ENCODE measurements around the gene DLEC1. TPM values are rescaled to one million over a fixed set of nuclear protein-coding genes. Genes with fewer than 3 reads are reported as not detected.
"Not testable (repeated sequence)": the region's sequence is repeated elsewhere in the genome, so short reads cannot be mapped to it uniquely, and the experiment has no call there.

The DLEC1 gene
- total and polyA plus RNA-seq, 2 donors (not counting 1 experiment from before 2014, with no cell fraction given) = under 0.01 to 0.02 TPM

DNA sequence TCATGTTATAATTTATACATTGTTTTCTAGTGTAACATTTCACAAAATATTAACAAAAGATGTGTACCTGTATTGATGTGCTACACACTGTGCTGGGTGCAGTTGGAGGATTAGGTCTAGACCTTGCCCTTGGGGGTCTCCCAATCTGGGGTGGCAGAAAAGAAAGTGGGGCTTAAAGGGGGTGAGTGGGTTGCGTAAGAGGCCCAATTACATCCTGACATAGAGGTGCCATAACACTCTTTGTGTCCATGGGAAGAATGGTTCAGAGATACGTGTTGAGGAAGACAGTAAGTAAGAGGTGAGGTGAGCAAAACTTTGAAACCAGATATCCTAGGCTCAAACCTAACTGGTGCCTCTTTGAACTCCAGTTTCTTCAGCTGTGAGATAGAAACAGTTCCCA lies 31.0 kb downstream of the DLEC1 start:
- H3K27me3 ChIP-seq (ENCODE audit: control insufficient read depth, insufficient read depth, low read length) = no peaks in the 10 kb centered on the region
- H3K9ac ChIP-seq (ENCODE audit: insufficient read depth, low read length) = no peak overlapping the region
- TF ChIP-seq, protein P1, sequence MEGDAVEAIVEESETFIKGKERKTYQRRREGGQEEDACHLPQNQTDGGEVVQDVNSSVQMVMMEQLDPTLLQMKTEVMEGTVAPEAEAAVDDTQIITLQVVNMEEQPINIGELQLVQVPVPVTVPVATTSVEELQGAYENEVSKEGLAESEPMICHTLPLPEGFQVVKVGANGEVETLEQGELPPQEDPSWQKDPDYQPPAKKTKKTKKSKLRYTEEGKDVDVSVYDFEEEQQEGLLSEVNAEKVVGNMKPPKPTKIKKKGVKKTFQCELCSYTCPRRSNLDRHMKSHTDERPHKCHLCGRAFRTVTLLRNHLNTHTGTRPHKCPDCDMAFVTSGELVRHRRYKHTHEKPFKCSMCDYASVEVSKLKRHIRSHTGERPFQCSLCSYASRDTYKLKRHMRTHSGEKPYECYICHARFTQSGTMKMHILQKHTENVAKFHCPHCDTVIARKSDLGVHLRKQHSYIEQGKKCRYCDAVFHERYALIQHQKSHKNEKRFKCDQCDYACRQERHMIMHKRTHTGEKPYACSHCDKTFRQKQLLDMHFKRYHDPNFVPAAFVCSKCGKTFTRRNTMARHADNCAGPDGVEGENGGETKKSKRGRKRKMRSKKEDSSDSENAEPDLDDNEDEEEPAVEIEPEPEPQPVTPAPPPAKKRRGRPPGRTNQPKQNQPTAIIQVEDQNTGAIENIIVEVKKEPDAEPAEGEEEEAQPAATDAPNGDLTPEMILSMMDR (conservative IDR thresholded peaks at IDR 0.05 in 1 of 2, IDR thresholded peaks at IDR 0.05 in 1 of 2; ENCODE audit: low read depth in 1 of 2, low read length in 2 of 2) = no peak
- no peak for TF ChIP-seq EZH2 (IDR thresholded peaks at IDR 0.05; ENCODE audit: low read length, missing control alignments)
- H3K4me2 ChIP-seq (ENCODE audit: extremely low read depth, insufficient read depth, low read length) = no peak overlapping the region
- no peak overlapping the region for H3K27ac ChIP-seq (ENCODE audit: insufficient read depth, low read length)
- no peaks in the 10 kb centered on the region for H3K36me3 ChIP-seq (ENCODE audit: control insufficient read depth, insufficient read depth, low read length)
- no peak for DNase-seq (ENCODE audit: low read depth in 2 of 2)
- no peaks in the 10 kb centered on the region for H4K20me1 ChIP-seq (ENCODE audit: control insufficient read depth, extremely low read depth, insufficient read depth, low read length)
- H3K4me3 ChIP-seq (replicated peaks in 1 of 4; ENCODE audit: control extremely low read depth in 1 of 4, insufficient read depth in 1 of 4, low read depth in 3 of 4, low read length in 4 of 4) = no peak overlapping the region
- H3K9me3 ChIP-seq (ENCODE audit: control insufficient read depth, insufficient read depth, low read depth, low read length) = no peaks in the 10 kb centered on the region
- no peaks in the 10 kb centered on the region for H3K79me2 ChIP-seq (ENCODE audit: control insufficient read depth, insufficient read depth, low read length)
- no peak overlapping the region for H2AFZ ChIP-seq (ENCODE audit: low read length)
- H3K4me1 ChIP-seq (ENCODE audit: control insufficient read depth, extremely low read depth, insufficient read depth, low read length) = no peaks in the 10 kb centered on the region

DNA sequence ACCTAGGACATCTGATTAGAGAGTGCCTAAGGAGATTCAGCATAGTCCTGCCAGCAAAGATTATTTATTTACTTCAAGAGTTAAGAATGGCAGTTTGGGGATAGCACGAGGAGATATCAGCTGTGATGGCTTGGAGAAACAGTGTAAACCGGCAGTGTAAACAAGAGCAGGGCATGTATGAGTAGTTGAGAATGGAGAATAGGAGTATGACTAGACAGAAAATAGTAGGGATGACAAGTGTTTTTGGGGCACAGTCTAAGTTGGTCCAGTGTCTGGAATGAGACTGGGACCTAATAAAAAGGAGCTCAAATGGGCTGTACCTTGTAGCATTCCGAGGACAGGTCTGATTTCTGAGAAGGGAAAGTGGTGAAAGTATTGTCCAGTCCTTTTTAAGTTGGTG lies 38.1 kb downstream of the DLEC1 start:
- not testable (repeated sequence) for H3K27me3 ChIP-seq (ENCODE audit: control insufficient read depth, insufficient read depth, low read length); H3K36me3 ChIP-seq (ENCODE audit: control insufficient read depth, insufficient read depth, low read length); H3K4me1 ChIP-seq (ENCODE audit: control insufficient read depth, extremely low read depth, insufficient read depth, low read length); H3K27ac ChIP-seq (ENCODE audit: insufficient read depth, low read length); H3K79me2 ChIP-seq (ENCODE audit: control insufficient read depth, insufficient read depth, low read length); H4K20me1 ChIP-seq (ENCODE audit: control insufficient read depth, extremely low read depth, insufficient read depth, low read length); DNase-seq (ENCODE audit: low read depth in 2 of 2); H3K9ac ChIP-seq (ENCODE audit: insufficient read depth, low read length); H3K4me2 ChIP-seq (ENCODE audit: extremely low read depth, insufficient read depth, low read length); H3K4me3 ChIP-seq (replicated peaks in 1 of 4; ENCODE audit: control extremely low read depth in 1 of 4, insufficient read depth in 1 of 4, low read depth in 3 of 4, low read length in 4 of 4); H3K9me3 ChIP-seq (ENCODE audit: control insufficient read depth, insufficient read depth, low read depth, low read length); H2AFZ ChIP-seq (ENCODE audit: low read length)

DNA sequence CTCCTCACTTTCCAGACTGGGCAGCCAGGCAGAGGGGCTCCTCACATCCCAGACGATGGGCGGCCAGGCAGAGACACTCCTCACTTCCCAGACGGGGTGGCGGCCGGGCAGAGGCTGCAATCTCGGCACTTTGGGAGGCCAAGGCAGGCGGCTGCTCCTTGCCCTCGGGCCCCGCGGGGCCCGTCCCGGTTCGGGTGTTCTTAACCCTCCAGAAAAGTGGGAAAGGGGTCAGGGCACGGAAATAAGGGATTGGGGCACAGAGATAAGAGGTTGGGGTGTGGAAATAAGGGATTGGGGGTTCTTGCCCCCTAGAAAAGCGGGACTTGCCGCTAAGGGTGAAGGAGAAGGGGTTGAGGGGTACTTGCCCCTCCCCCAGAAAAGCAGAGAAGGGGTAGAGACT lies 43.3 kb downstream of the DLEC1 start:
- not testable (repeated sequence) for H3K79me2 ChIP-seq (ENCODE audit: control insufficient read depth, insufficient read depth, low read length); H3K27me3 ChIP-seq (ENCODE audit: control insufficient read depth, insufficient read depth, low read length); H4K20me1 ChIP-seq (ENCODE audit: control insufficient read depth, extremely low read depth, insufficient read depth, low read length); H3K4me1 ChIP-seq (ENCODE audit: control insufficient read depth, extremely low read depth, insufficient read depth, low read length); H2AFZ ChIP-seq (ENCODE audit: low read length); H3K9me3 ChIP-seq (ENCODE audit: control insufficient read depth, insufficient read depth, low read depth, low read length); H3K36me3 ChIP-seq (ENCODE audit: control insufficient read depth, insufficient read depth, low read length); H3K27ac ChIP-seq (ENCODE audit: insufficient read depth, low read length); H3K4me3 ChIP-seq (replicated peaks in 1 of 4; ENCODE audit: control extremely low read depth in 1 of 4, insufficient read depth in 1 of 4, low read depth in 3 of 4, low read length in 4 of 4); H3K9ac ChIP-seq (ENCODE audit: insufficient read depth, low read length); H3K4me2 ChIP-seq (ENCODE audit: extremely low read depth, insufficient read depth, low read length); DNase-seq (ENCODE audit: low read depth in 2 of 2)

DNA sequence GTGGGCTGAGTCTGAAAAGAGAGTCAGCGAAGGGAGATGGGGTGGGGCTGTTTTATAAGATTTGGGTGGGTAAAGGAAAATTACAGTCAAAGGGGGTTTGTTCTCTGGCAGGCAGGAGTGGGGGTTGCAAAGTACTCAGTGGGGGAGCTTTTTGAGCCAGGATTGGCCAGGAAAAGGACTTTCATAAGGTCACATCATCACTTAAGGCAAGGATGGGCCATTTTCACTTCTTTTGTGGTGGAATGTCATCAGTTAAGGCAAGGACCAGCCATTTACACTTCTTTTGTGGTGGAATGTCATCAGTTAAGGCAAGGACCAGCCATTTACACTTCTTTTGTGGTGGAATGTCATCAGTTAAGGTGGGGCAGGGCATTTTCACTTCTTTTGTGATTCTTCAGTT lies 44.2 kb downstream of the DLEC1 start:
- DNase-seq (ENCODE audit: low read depth in 2 of 2); H3K27me3 ChIP-seq (ENCODE audit: control insufficient read depth, insufficient read depth, low read length); H4K20me1 ChIP-seq (ENCODE audit: control insufficient read depth, extremely low read depth, insufficient read depth, low read length); H3K9ac ChIP-seq (ENCODE audit: insufficient read depth, low read length); H3K4me1 ChIP-seq (ENCODE audit: control insufficient read depth, extremely low read depth, insufficient read depth, low read length); H2AFZ ChIP-seq (ENCODE audit: low read length); H3K4me2 ChIP-seq (ENCODE audit: extremely low read depth, insufficient read depth, low read length); H3K36me3 ChIP-seq (ENCODE audit: control insufficient read depth, insufficient read depth, low read length); H3K27ac ChIP-seq (ENCODE audit: insufficient read depth, low read length); H3K79me2 ChIP-seq (ENCODE audit: control insufficient read depth, insufficient read depth, low read length); H3K9me3 ChIP-seq (ENCODE audit: control insufficient read depth, insufficient read depth, low read depth, low read length); H3K4me3 ChIP-seq (replicated peaks in 1 of 4; ENCODE audit: control extremely low read depth in 1 of 4, insufficient read depth in 1 of 4, low read depth in 3 of 4, low read length in 4 of 4): not testable (repeated sequence)
